Activated CD8-positive, alpha-beta T cell treated with anti-CD3 and anti-CD28 coated beads, Interleukin-2, amount 10 ng/mL, durations not matched to agents 7 days and 5 days (primary cell): ENCODE results near the gene GAL3ST2. TPM values are rescaled to one million over a fixed set of nuclear protein-coding genes. Genes with fewer than 3 reads are reported as not detected.
A peak's percentile ranks its signal among the peaks of the same experiment; 100 is the strongest.

Experiments used
- ATAC-seq: fragments of 150-1000 bp; cut with Tn5 transposase; one replicate; pipeline ENCODE4 v1.10.0; 2021; ENCODE audit warnings: moderate library complexity
- CTCF ChIA-PET: fragments of 350-600 bp; sonication (Branson Sonifier 250); formaldehyde crosslinking; loops from one replicate; lab custom pipeline; 2021; ENCODE audit warnings: antibody characterized with exemption; lab: Charles Lee
- POLR2A ChIA-PET: fragments of 350-600 bp; sonication (Branson Sonifier 250); formaldehyde crosslinking; loops from one replicate; lab custom pipeline; 2021; ENCODE audit warnings: antibody characterized with exemption; lab: Charles Lee
- DNase-seq: peaks from one replicate; pipeline ENCODE4 v3.0.0-alpha.2; 2020
- H3K27ac Mint-ChIP-seq: one replicate; pipeline ENCODE4 v1.8.0; 2021; ENCODE audit warnings: mild to moderate bottlenecking, mixed read lengths
- H3K27me3 Mint-ChIP-seq: one replicate; pipeline ENCODE4 v1.8.0; 2021; ENCODE audit warnings: low read depth, mixed read lengths
- H3K36me3 Mint-ChIP-seq: one replicate; pipeline ENCODE4 v1.8.0; 2021; ENCODE audit warnings: low read depth, mixed read lengths
- H3K4me1 Mint-ChIP-seq: one replicate; pipeline ENCODE4 v1.8.0; 2021; ENCODE audit warnings: low read depth, mixed read lengths
- H3K4me3 Mint-ChIP-seq: one replicate; pipeline ENCODE4 v1.8.0; 2021; ENCODE audit warnings: mild to moderate bottlenecking, mixed read lengths
- H3K9me3 Mint-ChIP-seq: one replicate; pipeline ENCODE4 v1.8.0; 2022; ENCODE audit warnings: mixed read lengths; ENCODE audit not compliant: insufficient read depth
- total RNA-seq, 2 experiments: library from RNA; stranded (reverse); gene quantifications; one replicate each; pipeline ENCODE4 v1.2.3, GENCODE V29; 2021

GAL3ST2 gene
- total RNA-seq, 2 experiments from 2014 or later: 0.34 TPM

- ChIA-PET POLR2A (no interaction called here), CTCF (no interaction called here)
- Mint-ChIP-seq H3K4me1 (peaks cover 12% of the 10 kb centered on the region), H3K9me3 (no peaks in the 10 kb centered on the region), H3K27me3 (no peaks in the 10 kb centered on the region), H3K4me3 (no peak overlapping the region), H3K27ac (no peak overlapping the region), H3K36me3 (no peaks in the 10 kb centered on the region)
- no peak for ATAC-seq
- DNase-seq: no peak
Observed at GRCh38 chr2:241809383-241810306, 33.0 kb downstream of the GAL3ST2 start.

GRCh38 chr2:241810307-241811200 lies 33.9 kb downstream of the GAL3ST2 start:
- no peak overlapping the region for H3K4me3 Mint-ChIP-seq
- H3K27ac Mint-ChIP-seq: no peak overlapping the region
- DNase-seq: no peak
- no peaks in the 10 kb centered on the region for H3K9me3 Mint-ChIP-seq
- POLR2A ChIA-PET: no interaction called here
- CTCF ChIA-PET: no interaction called here
- no peaks in the 10 kb centered on the region for H3K36me3 Mint-ChIP-seq
- H3K27me3 Mint-ChIP-seq: no peaks in the 10 kb centered on the region
- peaks cover 8% of the 10 kb centered on the region for H3K4me1 Mint-ChIP-seq
- ATAC-seq: peak; percentile 16

DNA sequence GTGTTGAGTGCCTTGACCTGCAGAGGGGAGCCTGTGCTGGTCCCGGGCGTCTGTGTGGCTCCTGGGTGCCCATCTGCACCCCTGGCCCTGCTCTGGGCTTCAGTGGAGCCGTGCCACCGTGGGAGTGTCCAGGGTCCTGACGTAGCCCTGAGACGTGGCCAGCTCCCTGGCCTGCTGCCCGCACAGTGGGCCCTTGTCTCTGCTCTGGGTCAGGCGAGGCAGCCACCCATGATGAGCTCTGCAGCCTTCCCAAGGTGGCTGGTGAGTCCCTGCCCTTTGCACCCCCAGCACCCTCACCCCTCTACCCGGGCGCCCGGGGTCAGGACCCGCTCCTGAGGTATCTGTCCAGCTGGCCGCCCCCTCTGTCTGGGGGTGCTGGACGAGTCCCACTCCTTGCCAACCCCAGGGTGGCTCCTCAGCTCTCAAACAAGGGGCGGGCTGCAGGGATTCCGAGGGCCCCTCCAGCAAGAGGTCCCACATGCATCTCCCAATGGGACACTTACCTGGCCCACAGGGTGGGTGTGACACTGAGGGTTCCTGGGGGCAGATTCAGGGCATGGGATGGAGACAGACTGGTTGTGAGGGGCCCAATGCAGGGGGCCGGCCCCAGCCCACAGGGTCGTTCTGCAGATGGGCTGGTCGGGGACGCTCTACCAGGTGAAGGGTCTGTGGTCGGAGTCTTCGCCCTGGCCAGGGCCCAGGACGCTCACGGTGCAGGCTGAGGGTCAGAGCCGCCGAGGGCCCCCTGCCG lies 34.8 kb downstream of the GAL3ST2 start:
- DNase-seq (no peak), ATAC-seq (peak; percentile 8)
- Mint-ChIP-seq H3K27ac (no peak overlapping the region), H3K4me3 (no peak overlapping the region), H3K36me3 (no peaks in the 10 kb centered on the region), H3K9me3 (no peaks in the 10 kb centered on the region), H3K27me3 (no peaks in the 10 kb centered on the region), H3K4me1 (peaks cover 8% of the 10 kb centered on the region)
- CTCF ChIA-PET: no interaction called here
- POLR2A ChIA-PET: no interaction called here

GRCh38 chr2:241811952-241812729 lies 35.5 kb downstream of the GAL3ST2 start:
- Mint-ChIP-seq H3K4me3 (no peak overlapping the region), H3K36me3 (no peaks in the 10 kb centered on the region), H3K27ac (no peak overlapping the region), H3K4me1 (peaks cover 9% of the 10 kb centered on the region), H3K27me3 (no peaks in the 10 kb centered on the region), H3K9me3 (no peaks in the 10 kb centered on the region)
- DNase-seq (no peak), ATAC-seq (no peak)
- ChIA-PET POLR2A (no interaction called here), CTCF (no interaction called here)

- no peaks in the 10 kb centered on the region for H3K36me3 Mint-ChIP-seq
- ChIA-PET POLR2A (no interaction called here), CTCF (no interaction called here)
- no peaks in the 10 kb centered on the region for H3K9me3 Mint-ChIP-seq
- H3K27ac Mint-ChIP-seq: no peak overlapping the region
- no peaks in the 10 kb centered on the region for H3K27me3 Mint-ChIP-seq
- H3K4me1 Mint-ChIP-seq: peaks cover 14% of the 10 kb centered on the region
- DNase-seq (no peak), ATAC-seq (no peak)
- no peak overlapping the region for H3K4me3 Mint-ChIP-seq
Observed at GRCh38 chr2:241812730-241813643, 36.4 kb downstream of the GAL3ST2 start.

- Mint-ChIP-seq H3K9me3 (no peaks in the 10 kb centered on the region), H3K27me3 (no peaks in the 10 kb centered on the region), H3K27ac (no peak overlapping the region), H3K4me3 (no peak overlapping the region), H3K4me1 (peaks cover 14% of the 10 kb centered on the region), H3K36me3 (no peaks in the 10 kb centered on the region)
- CTCF ChIA-PET: no interaction called here
- ATAC-seq (peak; percentile 45), DNase-seq (no peak)
- POLR2A ChIA-PET: no interaction called here
Observed at GRCh38 chr2:241813644-241814392, 37.2 kb downstream of the GAL3ST2 start.

DNA sequence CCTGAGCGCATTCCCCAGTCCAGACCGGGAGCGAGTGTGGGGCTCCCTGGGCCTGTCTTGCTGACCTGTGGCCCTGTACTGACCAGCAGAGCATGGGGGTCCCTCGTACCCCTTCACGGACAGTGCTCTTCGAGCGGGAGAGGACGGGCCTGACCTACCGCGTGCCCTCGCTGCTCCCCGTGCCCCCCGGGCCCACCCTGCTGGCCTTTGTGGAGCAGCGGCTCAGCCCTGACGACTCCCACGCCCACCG lies 37.7 kb downstream of the GAL3ST2 start:
- Mint-ChIP-seq H3K4me1 (peaks cover 13% of the 10 kb centered on the region), H3K4me3 (no peak overlapping the region), H3K27ac (no peak overlapping the region), H3K9me3 (no peaks in the 10 kb centered on the region), H3K36me3 (no peaks in the 10 kb centered on the region), H3K27me3 (no peaks in the 10 kb centered on the region)
- POLR2A ChIA-PET: no interaction called here
- CTCF ChIA-PET: no interaction called here
- ATAC-seq (no peak), DNase-seq (no peak)

DNA sequence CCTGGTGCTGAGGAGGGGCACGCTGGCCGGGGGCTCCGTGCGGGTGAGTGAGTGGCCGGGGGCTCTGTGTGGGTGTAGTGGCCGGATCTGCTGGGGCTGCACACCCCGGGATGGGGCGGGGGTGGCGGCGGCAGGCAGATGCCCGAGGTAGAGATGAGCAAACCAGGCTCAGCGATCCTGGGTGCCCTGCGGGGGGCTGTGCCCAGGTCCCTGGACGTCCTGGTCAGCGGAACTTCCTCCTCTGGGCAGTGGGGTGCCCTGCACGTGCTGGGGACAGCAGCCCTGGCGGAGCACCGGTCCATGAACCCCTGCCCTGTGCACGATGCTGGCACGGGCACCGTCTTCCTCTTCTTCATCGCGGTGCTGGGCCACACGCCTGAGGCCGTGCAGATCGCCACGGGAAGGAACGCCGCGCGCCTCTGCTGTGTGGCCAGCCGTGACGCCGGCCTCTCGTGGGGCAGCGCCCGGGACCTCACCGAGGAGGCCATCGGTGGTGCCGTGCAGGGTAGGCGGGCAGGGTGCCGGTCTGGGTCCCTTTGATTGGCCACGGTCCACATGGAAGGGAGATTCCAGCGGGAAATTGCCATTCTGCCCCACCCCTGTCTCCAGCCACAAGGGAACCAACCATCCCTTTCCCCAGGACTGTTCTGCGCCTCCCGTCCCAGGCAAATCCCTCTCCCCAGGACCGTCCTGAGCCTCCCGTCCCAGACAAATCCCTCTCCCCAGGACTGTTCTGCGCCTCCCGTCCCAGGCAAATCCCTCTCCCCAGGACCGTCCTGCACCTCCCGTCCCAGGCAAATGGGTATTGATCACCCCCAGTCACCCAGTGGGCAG lies 38.2 kb downstream of the GAL3ST2 start:
- Mint-ChIP-seq H3K27me3 (no peaks in the 10 kb centered on the region), H3K4me3 (no peak overlapping the region), H3K4me1 (peaks cover 11% of the 10 kb centered on the region), H3K27ac (no peak overlapping the region), H3K9me3 (no peaks in the 10 kb centered on the region), H3K36me3 (no peaks in the 10 kb centered on the region)
- ChIA-PET POLR2A (no interaction called here), CTCF (no interaction called here)
- DNase-seq: no peak
- no peak for ATAC-seq

DNA sequence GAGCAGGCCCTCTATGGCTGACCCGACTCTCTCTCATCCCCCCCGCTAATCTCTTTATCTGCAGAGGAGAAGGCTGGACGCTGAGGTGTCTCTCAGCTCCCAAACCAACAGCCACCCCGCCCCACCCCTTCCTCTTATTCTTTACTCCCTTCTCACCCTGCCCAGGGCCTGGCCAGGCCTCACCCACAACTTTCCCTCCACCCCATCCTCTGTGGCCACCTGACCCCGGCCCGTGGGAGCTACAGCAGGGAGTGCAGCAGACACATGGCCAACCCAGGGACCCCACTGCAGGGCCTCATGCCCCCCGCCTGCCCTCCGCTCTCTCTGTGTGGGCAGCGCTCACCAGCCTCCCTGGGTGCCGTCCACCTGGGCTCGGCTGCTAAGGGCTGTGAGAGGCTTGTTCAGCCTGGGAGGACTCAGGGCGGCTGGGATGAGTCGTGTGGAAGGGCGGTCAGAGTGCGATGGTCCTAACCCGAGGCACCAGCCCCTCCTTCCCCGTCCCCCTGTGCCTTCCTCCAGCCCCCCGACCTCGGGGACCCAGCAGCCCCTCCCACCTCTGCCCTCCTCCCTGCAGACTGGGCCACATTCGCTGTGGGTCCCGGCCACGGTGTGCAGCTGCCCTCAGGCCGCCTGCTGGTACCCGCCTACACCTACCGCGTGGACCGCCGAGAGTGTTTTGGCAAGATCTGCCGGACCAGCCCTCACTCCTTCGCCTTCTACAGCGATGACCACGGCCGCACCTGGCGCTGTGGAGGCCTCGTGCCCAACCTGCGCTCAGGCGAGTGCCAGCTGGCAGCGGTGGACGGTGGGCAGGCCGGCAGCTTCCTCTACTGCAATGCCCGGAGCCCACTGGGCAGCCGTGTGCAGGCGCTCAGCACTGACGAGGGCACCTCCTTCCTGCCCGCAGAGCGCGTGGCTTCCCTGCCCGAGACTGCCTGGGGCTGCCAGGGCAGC lies 39.1 kb downstream of the GAL3ST2 start:
- no peak for DNase-seq
- ATAC-seq: no peak
- no peaks in the 10 kb centered on the region for H3K36me3 Mint-ChIP-seq
- POLR2A ChIA-PET: no interaction called here
- H3K4me1 Mint-ChIP-seq: peaks cover 11% of the 10 kb centered on the region
- no peak overlapping the region for H3K4me3 Mint-ChIP-seq
- H3K9me3 Mint-ChIP-seq: no peaks in the 10 kb centered on the region
- no peak overlapping the region for H3K27ac Mint-ChIP-seq
- CTCF ChIA-PET: no interaction called here
- H3K27me3 Mint-ChIP-seq: no peaks in the 10 kb centered on the region
